HepG2 (cell line): ENCODE measurements around the gene MYO7B. TPM values are rescaled to one million over a fixed set of nuclear protein-coding genes. Genes with fewer than 3 reads are reported as not detected.

Experiments used
- ESRRA ChIP-seq: sonication (generic); formaldehyde crosslinking; IDR thresholded peaks from 2 replicates; pipeline ENCODE4 v1.5.1; 2020; ENCODE audit warnings: mild to moderate bottlenecking, low read depth, missing genetic modification reagents
- MED8 ChIP-seq: sonication (generic); formaldehyde crosslinking; IDR thresholded peaks from 2 replicates; pipeline ENCODE4 v1.8.1; 2023; ENCODE audit warnings: mild to moderate bottlenecking, missing genetic modification reagents; ENCODE audit not compliant: insufficient replicate concordance
- TARDBP ChIP-seq: sonication (generic); formaldehyde crosslinking; IDR thresholded peaks from 2 replicates; pipeline ENCODE4 v1.8.0; 2022; ENCODE audit warnings: mild to moderate bottlenecking, missing genetic modification reagents
- TBL1XR1 ChIP-seq: fragments of 150-350 bp; IDR thresholded peaks from 2 replicates; pipeline ENCODE4 v1.6.1; 2014; ENCODE audit warnings: borderline replicate concordance, low read length; ENCODE audit not compliant: partially characterized antibody
- TEAD3 ChIP-seq: optimal IDR thresholded peaks from 2 replicates; pipeline ENCODE3; 2016; ENCODE audit warnings: borderline replicate concordance
- ZFP82 ChIP-seq: sonication (generic); formaldehyde crosslinking; IDR thresholded peaks from 2 replicates; pipeline ENCODE4 v1.5.1; 2020; ENCODE audit warnings: mild to moderate bottlenecking, missing genetic modification reagents, borderline replicate concordance
- ZNF468 ChIP-seq: sonication (generic); formaldehyde crosslinking; IDR thresholded peaks from 2 replicates; pipeline ENCODE4 v1.8.0; 2022; ENCODE audit warnings: mild to moderate bottlenecking, moderate library complexity, missing genetic modification reagents
- polyA plus RNA-seq, 8 experiments: library from polyadenylated mRNA; depleted of rRNA in 3 of 8; stranded (reverse) in 7 of 8; unstranded in 1 of 8; fragments of >200 nt; fragmentation: Illumina TruSeq in 4 of 8; extraction: Trizol in 4 of 8; gene quantifications; 2 replicates each; pipeline versions ENCODE4 v1.2.1 to v1.2.3, GENCODE V29; 2011 to 2016; ENCODE audit warnings: low read depth in 4 of 8, missing spikeins in 1 of 8, mixed read lengths in 1 of 8; ENCODE audit not compliant: insufficient read depth in 1 of 8
- total RNA-seq, 5 experiments: library from RNA; depleted of rRNA; stranded (reverse); fragments of >200 nt; fragmentation: Illumina TruSeq; extraction: Trizol; gene quantifications; 2 replicates each; pipeline ENCODE4 v1.2.3, GENCODE V29; 2016; ENCODE audit warnings: low read depth in 1 of 5
- TF ChIP-seq, protein P1 (sequence below): sonication (generic); formaldehyde crosslinking; IDR thresholded peaks from 2 replicates; pipeline ENCODE4 v1.5.1; 2020; ENCODE audit warnings: missing genetic modification reagents, mild to moderate bottlenecking, borderline replicate concordance
- TF ChIP-seq, protein P2 (sequence below): sonication (generic); formaldehyde crosslinking; IDR thresholded peaks from 2 replicates; pipeline ENCODE4 v1.4.0; 2020; ENCODE audit warnings: missing genetic modification reagents; ENCODE audit errors: not compliant biosample characterization
- TF ChIP-seq, protein P3 (sequence below): sonication (generic); formaldehyde crosslinking; IDR thresholded peaks from 2 replicates; pipeline ENCODE4 v1.8.0; 2022; ENCODE audit warnings: mild to moderate bottlenecking, missing genetic modification reagents, moderate library complexity
- TF ChIP-seq, protein P4 (sequence below): IDR thresholded peaks from 2 replicates; pipeline ENCODE4 v1.6.1; 2016; ENCODE audit warnings: control low read depth
- TF ChIP-seq, protein P5 (sequence below): sonication (generic); formaldehyde crosslinking; IDR thresholded peaks from 2 replicates; pipeline ENCODE4 v1.5.1; 2020; ENCODE audit warnings: missing genetic modification reagents, mild to moderate bottlenecking, borderline replicate concordance
- TF ChIP-seq, protein P6 (sequence below): sonication (generic); formaldehyde crosslinking; conservative IDR thresholded peaks from 2 replicates; pipeline ENCODE4 v1.4.0; 2020; ENCODE audit warnings: missing genetic modification reagents

MYO7B gene
- total and polyA plus RNA-seq, 2 of the 13 experiments (the other 11 are each of a cell fraction or from before 2014, with no cell fraction given): not detected

DNA sequence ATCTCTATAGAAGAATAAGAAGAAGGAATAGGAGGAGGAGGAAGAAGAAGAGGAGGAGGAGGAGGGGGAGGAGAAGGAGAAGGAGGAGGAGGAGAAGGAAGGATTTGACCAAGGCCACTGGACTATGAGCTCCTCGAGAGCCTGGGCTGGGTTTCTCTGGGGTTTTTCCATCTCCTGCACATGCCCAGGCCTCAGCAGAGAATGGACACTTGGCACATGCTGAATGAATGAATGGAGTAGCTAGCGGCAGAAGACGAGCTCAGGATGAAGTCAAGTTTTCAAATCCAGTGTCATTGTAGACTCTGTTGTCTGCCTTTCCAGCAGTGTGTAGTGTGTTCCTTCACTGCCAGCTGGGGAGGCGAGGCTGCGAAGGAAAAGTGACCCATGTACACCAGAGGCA, 2.2 kb downstream of the MYO7B start (continued):
- TF ChIP-seq, protein P1, sequence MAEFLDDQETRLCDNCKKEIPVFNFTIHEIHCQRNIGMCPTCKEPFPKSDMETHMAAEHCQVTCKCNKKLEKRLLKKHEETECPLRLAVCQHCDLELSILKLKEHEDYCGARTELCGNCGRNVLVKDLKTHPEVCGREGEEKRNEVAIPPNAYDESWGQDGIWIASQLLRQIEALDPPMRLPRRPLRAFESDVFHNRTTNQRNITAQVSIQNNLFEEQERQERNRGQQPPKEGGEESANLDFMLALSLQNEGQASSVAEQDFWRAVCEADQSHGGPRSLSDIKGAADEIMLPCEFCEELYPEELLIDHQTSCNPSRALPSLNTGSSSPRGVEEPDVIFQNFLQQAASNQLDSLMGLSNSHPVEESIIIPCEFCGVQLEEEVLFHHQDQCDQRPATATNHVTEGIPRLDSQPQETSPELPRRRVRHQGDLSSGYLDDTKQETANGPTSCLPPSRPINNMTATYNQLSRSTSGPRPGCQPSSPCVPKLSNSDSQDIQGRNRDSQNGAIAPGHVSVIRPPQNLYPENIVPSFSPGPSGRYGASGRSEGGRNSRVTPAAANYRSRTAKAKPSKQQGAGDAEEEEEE (CRISPR knock-in tag): no peak
- TF ChIP-seq, protein P2, sequence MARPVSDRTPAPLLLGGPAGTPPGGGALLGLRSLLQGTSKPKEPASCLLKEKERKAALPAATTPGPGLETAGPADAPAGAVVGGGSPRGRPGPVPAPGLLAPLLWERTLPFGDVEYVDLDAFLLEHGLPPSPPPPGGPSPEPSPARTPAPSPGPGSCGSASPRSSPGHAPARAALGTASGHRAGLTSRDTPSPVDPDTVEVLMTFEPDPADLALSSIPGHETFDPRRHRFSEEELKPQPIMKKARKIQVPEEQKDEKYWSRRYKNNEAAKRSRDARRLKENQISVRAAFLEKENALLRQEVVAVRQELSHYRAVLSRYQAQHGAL: no peak
- TF ChIP-seq, protein P3, sequence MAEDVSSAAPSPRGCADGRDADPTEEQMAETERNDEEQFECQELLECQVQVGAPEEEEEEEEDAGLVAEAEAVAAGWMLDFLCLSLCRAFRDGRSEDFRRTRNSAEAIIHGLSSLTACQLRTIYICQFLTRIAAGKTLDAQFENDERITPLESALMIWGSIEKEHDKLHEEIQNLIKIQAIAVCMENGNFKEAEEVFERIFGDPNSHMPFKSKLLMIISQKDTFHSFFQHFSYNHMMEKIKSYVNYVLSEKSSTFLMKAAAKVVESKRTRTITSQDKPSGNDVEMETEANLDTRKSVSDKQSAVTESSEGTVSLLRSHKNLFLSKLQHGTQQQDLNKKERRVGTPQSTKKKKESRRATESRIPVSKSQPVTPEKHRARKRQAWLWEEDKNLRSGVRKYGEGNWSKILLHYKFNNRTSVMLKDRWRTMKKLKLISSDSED (CRISPR knock-in tag): no peak
- TF ChIP-seq TEAD3 (CRISPR knock-in tag): no peak
- TF ChIP-seq, protein P4, sequence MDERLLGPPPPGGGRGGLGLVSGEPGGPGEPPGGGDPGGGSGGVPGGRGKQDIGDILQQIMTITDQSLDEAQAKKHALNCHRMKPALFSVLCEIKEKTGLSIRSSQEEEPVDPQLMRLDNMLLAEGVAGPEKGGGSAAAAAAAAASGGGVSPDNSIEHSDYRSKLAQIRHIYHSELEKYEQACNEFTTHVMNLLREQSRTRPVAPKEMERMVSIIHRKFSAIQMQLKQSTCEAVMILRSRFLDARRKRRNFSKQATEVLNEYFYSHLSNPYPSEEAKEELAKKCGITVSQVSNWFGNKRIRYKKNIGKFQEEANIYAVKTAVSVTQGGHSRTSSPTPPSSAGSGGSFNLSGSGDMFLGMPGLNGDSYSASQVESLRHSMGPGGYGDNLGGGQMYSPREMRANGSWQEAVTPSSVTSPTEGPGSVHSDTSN (CRISPR knock-in tag): no peak
- TF ChIP-seq TARDBP (CRISPR knock-in tag): no peak
- no peak for TF ChIP-seq MED8 (CRISPR knock-in tag)
- no peak for TF ChIP-seq ZFP82
- TF ChIP-seq, protein P5, sequence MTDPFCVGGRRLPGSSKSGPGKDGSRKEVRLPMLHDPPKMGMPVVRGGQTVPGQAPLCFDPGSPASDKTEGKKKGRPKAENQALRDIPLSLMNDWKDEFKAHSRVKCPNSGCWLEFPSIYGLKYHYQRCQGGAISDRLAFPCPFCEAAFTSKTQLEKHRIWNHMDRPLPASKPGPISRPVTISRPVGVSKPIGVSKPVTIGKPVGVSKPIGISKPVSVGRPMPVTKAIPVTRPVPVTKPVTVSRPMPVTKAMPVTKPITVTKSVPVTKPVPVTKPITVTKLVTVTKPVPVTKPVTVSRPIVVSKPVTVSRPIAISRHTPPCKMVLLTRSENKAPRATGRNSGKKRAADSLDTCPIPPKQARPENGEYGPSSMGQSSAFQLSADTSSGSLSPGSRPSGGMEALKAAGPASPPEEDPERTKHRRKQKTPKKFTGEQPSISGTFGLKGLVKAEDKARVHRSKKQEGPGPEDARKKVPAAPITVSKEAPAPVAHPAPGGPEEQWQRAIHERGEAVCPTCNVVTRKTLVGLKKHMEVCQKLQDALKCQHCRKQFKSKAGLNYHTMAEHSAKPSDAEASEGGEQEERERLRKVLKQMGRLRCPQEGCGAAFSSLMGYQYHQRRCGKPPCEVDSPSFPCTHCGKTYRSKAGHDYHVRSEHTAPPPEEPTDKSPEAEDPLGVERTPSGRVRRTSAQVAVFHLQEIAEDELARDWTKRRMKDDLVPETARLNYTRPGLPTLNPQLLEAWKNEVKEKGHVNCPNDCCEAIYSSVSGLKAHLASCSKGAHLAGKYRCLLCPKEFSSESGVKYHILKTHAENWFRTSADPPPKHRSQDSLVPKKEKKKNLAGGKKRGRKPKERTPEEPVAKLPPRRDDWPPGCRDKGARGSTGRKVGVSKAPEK (CRISPR knock-in tag): no peak
- no peak for TF ChIP-seq TBL1XR1
- no peak for TF ChIP-seq ESRRA
- TF ChIP-seq ZNF468: no peak
- TF ChIP-seq, protein P6, sequence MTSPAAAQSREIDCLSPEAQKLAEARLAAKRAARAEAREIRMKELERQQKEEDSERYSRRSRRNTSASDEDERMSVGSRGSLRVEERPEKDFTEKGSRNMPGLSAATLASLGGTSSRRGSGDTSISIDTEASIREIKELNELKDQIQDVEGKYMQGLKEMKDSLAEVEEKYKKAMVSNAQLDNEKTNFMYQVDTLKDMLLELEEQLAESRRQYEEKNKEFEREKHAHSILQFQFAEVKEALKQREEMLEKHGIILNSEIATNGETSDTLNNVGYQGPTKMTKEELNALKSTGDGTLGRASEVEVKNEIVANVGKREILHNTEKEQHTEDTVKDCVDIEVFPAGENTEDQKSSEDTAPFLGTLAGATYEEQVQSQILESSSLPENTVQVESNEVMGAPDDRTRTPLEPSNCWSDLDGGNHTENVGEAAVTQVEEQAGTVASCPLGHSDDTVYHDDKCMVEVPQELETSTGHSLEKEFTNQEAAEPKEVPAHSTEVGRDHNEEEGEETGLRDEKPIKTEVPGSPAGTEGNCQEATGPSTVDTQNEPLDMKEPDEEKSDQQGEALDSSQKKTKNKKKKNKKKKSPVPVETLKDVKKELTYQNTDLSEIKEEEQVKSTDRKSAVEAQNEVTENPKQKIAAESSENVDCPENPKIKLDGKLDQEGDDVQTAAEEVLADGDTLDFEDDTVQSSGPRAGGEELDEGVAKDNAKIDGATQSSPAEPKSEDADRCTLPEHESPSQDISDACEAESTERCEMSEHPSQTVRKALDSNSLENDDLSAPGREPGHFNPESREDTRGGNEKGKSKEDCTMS (CRISPR knock-in tag): no peak
